GM21423 (cell line): ENCODE data around the gene THAP8.

Experiments used
- ATAC-seq: cut with Tn5 transposase; IDR thresholded peaks from one replicate; pipeline ENCODE4 v1.9.1; 2021; ENCODE audit warnings: mild to moderate bottlenecking, moderate library complexity; ENCODE audit not compliant: unreplicated experiment

The THAP8 gene

GRCh38 chr19:36030264-36031148 lies 23.6 kb downstream of the THAP8 start:
- ATAC-seq, result no peak

GRCh38 chr19:36028313-36029041 lies 25.6 kb downstream of the THAP8 start:
- no peak for ATAC-seq

GRCh38 chr19:36027696-36028095 lies 26.4 kb downstream of the THAP8 start:
- no peak for ATAC-seq

GRCh38 chr19:36026091-36026876 lies 27.8 kb downstream of the THAP8 start:
- no peak for ATAC-seq

GRCh38 chr19:36025541-36025940 lies 28.5 kb downstream of the THAP8 start:
- ATAC-seq, result no peak

- ATAC-seq, result no peak
Observed at GRCh38 chr19:36023432-36023831, 30.7 kb downstream of the THAP8 start.

- ATAC-seq, result no peak
Observed at GRCh38 chr19:36019061-36019670, 34.9 kb downstream of the THAP8 start.

GRCh38 chr19:36014012-36014924 lies 39.8 kb downstream of the THAP8 start, which contains the start of gene ALKBH6:
Gene ALKBH6 (minus strand): TSS chr19:36014213. CDS start chr19:36013397, 816 bp downstream.
- ATAC-seq, result peak; percentile 93

GRCh38 chr19:36013280-36014011 lies 40.6 kb downstream of the THAP8 start:
- ATAC-seq, result no peak

- ATAC-seq, result no peak
Observed at GRCh38 chr19:36010402-36010801, 43.7 kb downstream of the THAP8 start.

- ATAC-seq, result no peak
Observed at GRCh38 chr19:36009633-36010379, 44.3 kb downstream of the THAP8 start.

- no peak for ATAC-seq
Observed at GRCh38 chr19:36009220-36009619, 44.9 kb downstream of the THAP8 start.

- no peak for ATAC-seq
Observed at GRCh38 chr19:36008336-36008978, 45.6 kb downstream of the THAP8 start, which contains the start of gene SYNE4. Gene SYNE4 (minus strand): TSS chr19:36008813. CDS start chr19:36008681, 132 bp downstream.

- ATAC-seq, result no peak
Observed at GRCh38 chr19:36006955-36007354, 47.1 kb downstream of the THAP8 start.

GRCh38 chr19:36003284-36003683 lies 50.8 kb downstream of the THAP8 start:
- no peak for ATAC-seq

- no peak for ATAC-seq
Observed at GRCh38 chr19:36001605-36002004, 52.5 kb downstream of the THAP8 start.

GRCh38 chr19:35996777-35997176 lies 57.3 kb downstream of the THAP8 start:
- no peak for ATAC-seq
